Activated T-helper 17 cell treated with anti-CD3 and anti-CD28 coated beads, Interleukin-2, amount 50 U/mL, for 72 hours (primary cell): ENCODE measurements around the gene GNPDA2. TPM values are rescaled to one million over a fixed set of nuclear protein-coding genes. Genes with fewer than 3 reads are reported as not detected.

ENCODE experiments used
- ATAC-seq: fragments of 150-1000 bp; cut with Tn5 transposase; replicated peaks from 2 replicates; pipeline ENCODE4 v1.10.0; 2021; ENCODE audit warnings: mild to moderate bottlenecking, moderate library complexity
- H3K27ac Mint-ChIP-seq: one replicate; pipeline ENCODE4 v1.8.0; 2022; ENCODE audit warnings: mixed read lengths
- H3K27me3 Mint-ChIP-seq: one replicate; pipeline ENCODE4 v1.8.0; 2022; ENCODE audit warnings: mixed read lengths
- H3K36me3 Mint-ChIP-seq: one replicate; pipeline ENCODE4 v1.8.0; 2022; ENCODE audit warnings: low read depth, mild to moderate bottlenecking, mixed read lengths
- H3K4me1 Mint-ChIP-seq: one replicate; pipeline ENCODE4 v1.8.0; 2022; ENCODE audit warnings: mixed read lengths
- H3K4me3 Mint-ChIP-seq: one replicate; pipeline ENCODE4 v1.8.0; 2022; ENCODE audit warnings: mild to moderate bottlenecking, mixed read lengths
- H3K9me3 Mint-ChIP-seq: one replicate; pipeline ENCODE4 v1.8.0; 2022; ENCODE audit warnings: mixed read lengths
- total RNA-seq, 2 donors: library from RNA; stranded (reverse); gene quantifications; one replicate each; pipeline ENCODE4 v1.2.3, GENCODE V29; 2022

Gene GNPDA2
- total RNA-seq, 2 donors from 2014 or later, result 20.8 to 22.4 TPM

- Mint-ChIP-seq H3K27me3 (peaks cover 9% of the 10 kb centered on the region), H3K4me3 (no peak overlapping the region), H3K4me1 (no peaks in the 10 kb centered on the region), H3K36me3 (no peaks in the 10 kb centered on the region), H3K27ac (no peak overlapping the region), H3K9me3 (no peaks in the 10 kb centered on the region)
- ATAC-seq, result no peak
These were observed 62.7 kb downstream of the GNPDA2 start for GRCh38 chr4:44663539-44664263.

- Mint-ChIP-seq H3K4me3 (no peak overlapping the region), H3K36me3 (no peaks in the 10 kb centered on the region), H3K9me3 (no peaks in the 10 kb centered on the region), H3K4me1 (no peaks in the 10 kb centered on the region), H3K27me3 (peaks cover 10% of the 10 kb centered on the region), H3K27ac (no peak overlapping the region)
- no peak for ATAC-seq
These were observed 63.7 kb downstream of the GNPDA2 start for GRCh38 chr4:44662623-44663005.

- Mint-ChIP-seq H3K9me3 (no peaks in the 10 kb centered on the region), H3K27me3 (peaks cover 8% of the 10 kb centered on the region), H3K36me3 (no peaks in the 10 kb centered on the region), H3K27ac (no peak overlapping the region), H3K4me1 (no peaks in the 10 kb centered on the region), H3K4me3 (no peak overlapping the region)
- no peak for ATAC-seq
These were observed 64.3 kb downstream of the GNPDA2 start for GRCh38 chr4:44661940-44662622.

- Mint-ChIP-seq H3K4me3 (no peak overlapping the region), H3K27ac (no peak overlapping the region), H3K4me1 (no peaks in the 10 kb centered on the region), H3K27me3 (peaks cover 8% of the 10 kb centered on the region), H3K9me3 (no peaks in the 10 kb centered on the region), H3K36me3 (no peaks in the 10 kb centered on the region)
- ATAC-seq, result no peak
These were observed 66.0 kb downstream of the GNPDA2 start for GRCh38 chr4:44660396-44660795.

- Mint-ChIP-seq H3K9me3 (no peaks in the 10 kb centered on the region), H3K4me1 (no peaks in the 10 kb centered on the region), H3K4me3 (no peak overlapping the region), H3K36me3 (no peaks in the 10 kb centered on the region), H3K27me3 (peaks cover 6% of the 10 kb centered on the region), H3K27ac (no peak overlapping the region)
- ATAC-seq, result no peak
These were observed 74.4 kb downstream of the GNPDA2 start for GRCh38 chr4:44652002-44652401.

Other genes with a start within 250 kb of the GNPDA2 start
- under 1 TPM; 0.34 to 0.45 TPM for gene YIPF7, start 74.9 kb downstream of the GNPDA2 start, total RNA-seq
- 10 to 100 TPM; 35.4 to 38.9 TPM for gene GUF1, start 48.1 kb downstream of the GNPDA2 start, total RNA-seq